Esophagus muscularis mucosa (tissue), 4 donors: ENCODE data around the gene CALML5. TPM values are rescaled to one million over a fixed set of nuclear protein-coding genes. Genes with fewer than 3 reads are reported as not detected.

Experiments
- DNase-seq: peaks from one replicate; pipeline ENCODE4 v3.0.0-alpha.2; 2017; ENCODE audit errors: extremely low spot score
- H3K27ac ChIP-seq, 4 donors: fragments of 200-600 bp; sonication (generic); replicated peaks in 1 of 4; 1 replicate in 3 of 4; 2 replicates in 1 of 4; pipeline ENCODE4 v1.5.1; 2016 to 2019; ENCODE audit warnings: mild to moderate bottlenecking in 1 of 4
- H3K27me3 ChIP-seq, 4 donors: fragments of 200-600 bp; sonication (generic); one replicate each; pipeline versions ENCODE4 v1.5.1 to v1.6.0; 2016 to 2019
- H3K36me3 ChIP-seq, 4 donors: fragments of 200-600 bp; sonication (generic); one replicate each; pipeline ENCODE4 v1.5.1; 2016 to 2019
- H3K4me1 ChIP-seq, 4 donors: fragments of 200-600 bp; sonication (generic); one replicate each; pipeline ENCODE4 v1.5.1; 2016 to 2019
- H3K4me3 ChIP-seq, 4 donors: fragments of 200-600 bp; sonication (generic); 1 replicate in 2 of 4; 2 replicates in 2 of 4; pipeline ENCODE4 v1.5.1; 2016 to 2019; ENCODE audit warnings: mild to moderate bottlenecking in 4 of 4, moderate library complexity in 1 of 4
- H3K9me3 ChIP-seq, 4 donors: fragments of 200-600 bp; sonication (generic); 1 replicate in 3 of 4; 2 replicates in 1 of 4; pipeline ENCODE4 v1.5.1; 2016 to 2019
- EP300 ChIP-seq: sonication (generic); formaldehyde crosslinking; IDR thresholded peaks from one replicate; pipeline ENCODE4 v1.6.1; 2017; ENCODE audit warnings: antibody characterized with exemption
- POLR2A ChIP-seq: fragments of 450-650 bp; IDR thresholded peaks from one replicate; pipeline ENCODE4 v1.6.1; 2017; ENCODE audit warnings: antibody characterized with exemption, moderate library complexity, mild to moderate bottlenecking, low read depth
- POLR2AphosphoS5 ChIP-seq, 2 donors: sonication (generic); formaldehyde crosslinking; IDR thresholded peaks; one replicate each; pipeline ENCODE4 v1.6.1; 2017; ENCODE audit warnings: antibody characterized with exemption in 2 of 2
- WGBS: methylation state at CpG from one replicate; pipeline ENCODE4 v1.1.5; 2018; 5-methylcytosine and 5-hydroxymethylcytosine counted together
- intact Hi-C: fragments of 100-400 bp; cut with DNase I; formaldehyde crosslinking; loops from one replicate; pipeline ENCODE4 v1.15.1; 2023
- total RNA-seq, 4 donors: library from RNA; depleted of rRNA; stranded (reverse); fragments of >200 nt; gene quantifications; one replicate each; pipeline versions ENCODE4 v1.1.0 to v1.2.1, GENCODE V29; 2016
- TF ChIP-seq, protein P1 (sequence below), 3 experiments: fragments of 200-600 bp in 2 of 3; fragments of 450-650 bp in 1 of 3; sonication (generic) in 2 of 3; IDR thresholded peaks; one replicate each; pipeline ENCODE4 v1.5.1; 2017 to 2019; ENCODE audit warnings: antibody characterized with exemption in 3 of 3, mild to moderate bottlenecking in 2 of 3, moderate library complexity in 1 of 3

CALML5 gene
- total RNA-seq, 4 donors from 2014 or later = not detected

DNA sequence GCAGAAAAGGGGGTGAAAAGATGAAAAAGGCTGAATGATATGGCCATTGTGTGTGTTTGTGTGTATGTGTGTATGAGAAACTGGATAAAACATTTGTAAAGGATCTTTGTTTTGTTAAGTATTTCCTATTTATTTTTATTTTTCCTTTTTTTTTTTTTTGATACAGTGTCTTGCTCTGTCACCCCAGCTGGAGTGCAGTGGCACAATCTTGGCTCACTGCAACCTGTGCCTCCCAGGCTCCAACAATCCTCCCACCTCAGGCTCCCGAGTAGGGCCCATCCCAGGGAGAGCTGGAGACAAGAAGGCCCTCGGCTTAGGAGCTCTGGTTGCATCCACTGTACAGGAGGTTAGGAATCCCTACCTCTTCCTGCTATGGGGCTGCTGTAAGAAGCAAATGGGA is 6.9 kb upstream of the CALML5 start:
- 65% methylated on average over 2 of the region's 2 CpGs for WGBS
- H3K9me3 ChIP-seq = no peaks in the 10 kb centered on the region
- H3K27me3 ChIP-seq = no peaks in the 10 kb centered on the region
- no peak overlapping the region for H3K4me3 ChIP-seq
- H3K4me1 ChIP-seq = peaks cover 0 to 33% (median 32%) of the 10 kb centered on the region in 4 donors
- no peaks in the 10 kb centered on the region for H3K36me3 ChIP-seq
- TF ChIP-seq POLR2AphosphoS5 (IDR thresholded peaks at IDR 0.05) = no peak
- no peak for TF ChIP-seq EP300
- TF ChIP-seq, protein P1, sequence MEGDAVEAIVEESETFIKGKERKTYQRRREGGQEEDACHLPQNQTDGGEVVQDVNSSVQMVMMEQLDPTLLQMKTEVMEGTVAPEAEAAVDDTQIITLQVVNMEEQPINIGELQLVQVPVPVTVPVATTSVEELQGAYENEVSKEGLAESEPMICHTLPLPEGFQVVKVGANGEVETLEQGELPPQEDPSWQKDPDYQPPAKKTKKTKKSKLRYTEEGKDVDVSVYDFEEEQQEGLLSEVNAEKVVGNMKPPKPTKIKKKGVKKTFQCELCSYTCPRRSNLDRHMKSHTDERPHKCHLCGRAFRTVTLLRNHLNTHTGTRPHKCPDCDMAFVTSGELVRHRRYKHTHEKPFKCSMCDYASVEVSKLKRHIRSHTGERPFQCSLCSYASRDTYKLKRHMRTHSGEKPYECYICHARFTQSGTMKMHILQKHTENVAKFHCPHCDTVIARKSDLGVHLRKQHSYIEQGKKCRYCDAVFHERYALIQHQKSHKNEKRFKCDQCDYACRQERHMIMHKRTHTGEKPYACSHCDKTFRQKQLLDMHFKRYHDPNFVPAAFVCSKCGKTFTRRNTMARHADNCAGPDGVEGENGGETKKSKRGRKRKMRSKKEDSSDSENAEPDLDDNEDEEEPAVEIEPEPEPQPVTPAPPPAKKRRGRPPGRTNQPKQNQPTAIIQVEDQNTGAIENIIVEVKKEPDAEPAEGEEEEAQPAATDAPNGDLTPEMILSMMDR (IDR thresholded peaks at IDR 0.05) = no peak
- no peak for TF ChIP-seq POLR2A
- intact Hi-C loops = no loop called here
- H3K27ac ChIP-seq = peak overlapping the region in 3 of 4 donors; percentile 41 to 70 (median 60)
- no peak for DNase-seq

DNA sequence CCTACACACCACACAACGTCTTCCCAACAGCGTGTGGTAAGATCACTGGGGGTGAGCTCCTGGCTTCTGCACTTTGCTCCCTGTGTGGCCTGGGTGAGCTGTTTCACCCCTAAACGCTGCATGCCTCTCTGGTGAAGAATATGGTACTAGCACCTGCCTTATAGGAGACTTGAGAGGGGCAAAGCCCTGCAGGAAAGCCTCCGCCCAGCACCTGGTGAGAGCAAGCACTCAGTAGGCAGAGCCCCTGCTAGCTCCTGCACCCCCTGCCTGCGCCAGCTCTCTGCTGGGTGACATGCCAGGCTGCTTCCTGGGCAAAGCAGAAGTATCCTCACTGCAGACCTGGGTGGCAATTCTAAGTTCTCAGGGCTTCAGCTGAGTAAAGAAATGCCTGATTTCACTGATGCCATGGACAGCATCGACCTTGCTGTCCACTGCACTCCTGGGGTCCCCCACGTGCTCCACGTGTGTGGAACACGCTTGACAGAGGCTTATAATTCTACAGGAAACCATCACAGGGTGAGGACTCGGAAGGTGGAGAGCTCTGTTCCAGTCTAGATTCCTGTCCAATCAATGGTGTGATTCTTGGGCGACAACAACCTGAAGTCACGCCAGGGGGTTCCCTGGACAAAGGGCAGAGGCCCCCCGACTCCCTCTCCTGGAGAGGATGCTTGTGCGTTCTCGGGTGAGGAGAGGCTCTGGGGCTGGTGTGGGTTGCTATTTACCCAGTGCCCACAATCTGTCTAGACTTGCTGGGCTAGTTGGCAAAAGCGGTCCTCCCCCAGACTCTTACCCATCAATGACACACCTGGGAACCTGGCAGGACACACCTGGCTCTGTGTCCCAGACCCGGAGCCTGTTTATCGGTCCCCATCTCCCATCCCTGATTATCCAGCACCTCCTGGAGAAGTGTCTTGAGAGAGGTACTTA is 5.0 kb upstream of the CALML5 start:
- TF ChIP-seq, protein P1 (IDR thresholded peaks at IDR 0.05) = no peak
- no peak for TF ChIP-seq POLR2AphosphoS5 (IDR thresholded peaks at IDR 0.05)
- no peak for TF ChIP-seq EP300
- TF ChIP-seq POLR2A = no peak
- H3K9me3 ChIP-seq = no peaks in the 10 kb centered on the region
- intact Hi-C loops = no loop called here
- 92% methylated on average over 14 of the region's 18 CpGs for WGBS
- no peak overlapping the region for H3K4me3 ChIP-seq
- H3K27me3 ChIP-seq = no peaks in the 10 kb centered on the region
- H3K36me3 ChIP-seq = no peaks in the 10 kb centered on the region
- no peak for DNase-seq
- H3K4me1 ChIP-seq = peaks cover 0 to 33% (median 32%) of the 10 kb centered on the region in 4 donors
- H3K27ac ChIP-seq = no peak overlapping the region

DNA sequence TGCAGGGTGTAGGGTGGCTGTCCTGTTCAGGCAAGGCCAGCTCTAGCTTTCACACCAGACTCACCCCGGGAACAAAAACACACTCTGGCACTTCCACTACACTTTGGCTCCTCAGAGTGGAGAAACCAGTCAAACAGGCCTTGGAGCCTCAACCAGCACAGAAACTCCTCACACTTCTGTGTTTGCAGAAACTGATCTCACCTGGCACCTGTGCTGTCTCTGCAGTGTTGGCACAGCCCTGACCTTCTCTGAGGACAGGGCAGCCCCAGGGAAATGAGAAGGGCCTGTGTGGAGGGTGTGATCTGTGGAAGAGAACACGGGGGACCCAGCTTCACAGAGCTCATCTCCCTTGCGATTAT is 4.1 kb upstream of the CALML5 start:
- 81% methylated on average over 3 of the region's 3 CpGs for WGBS
- no peak overlapping the region for H3K27ac ChIP-seq
- intact Hi-C loops = no loop called here
- no peaks in the 10 kb centered on the region for H3K36me3 ChIP-seq
- no peaks in the 10 kb centered on the region for H3K9me3 ChIP-seq
- no peak for TF ChIP-seq POLR2AphosphoS5 (IDR thresholded peaks at IDR 0.05)
- TF ChIP-seq EP300 = no peak
- TF ChIP-seq, protein P1 (IDR thresholded peaks at IDR 0.05) = no peak
- TF ChIP-seq POLR2A = no peak
- H3K27me3 ChIP-seq = no peaks in the 10 kb centered on the region
- peaks cover 0 to 33% (median 30%) of the 10 kb centered on the region in 4 donors for H3K4me1 ChIP-seq
- H3K4me3 ChIP-seq = no peak overlapping the region
- DNase-seq = no peak

DNA sequence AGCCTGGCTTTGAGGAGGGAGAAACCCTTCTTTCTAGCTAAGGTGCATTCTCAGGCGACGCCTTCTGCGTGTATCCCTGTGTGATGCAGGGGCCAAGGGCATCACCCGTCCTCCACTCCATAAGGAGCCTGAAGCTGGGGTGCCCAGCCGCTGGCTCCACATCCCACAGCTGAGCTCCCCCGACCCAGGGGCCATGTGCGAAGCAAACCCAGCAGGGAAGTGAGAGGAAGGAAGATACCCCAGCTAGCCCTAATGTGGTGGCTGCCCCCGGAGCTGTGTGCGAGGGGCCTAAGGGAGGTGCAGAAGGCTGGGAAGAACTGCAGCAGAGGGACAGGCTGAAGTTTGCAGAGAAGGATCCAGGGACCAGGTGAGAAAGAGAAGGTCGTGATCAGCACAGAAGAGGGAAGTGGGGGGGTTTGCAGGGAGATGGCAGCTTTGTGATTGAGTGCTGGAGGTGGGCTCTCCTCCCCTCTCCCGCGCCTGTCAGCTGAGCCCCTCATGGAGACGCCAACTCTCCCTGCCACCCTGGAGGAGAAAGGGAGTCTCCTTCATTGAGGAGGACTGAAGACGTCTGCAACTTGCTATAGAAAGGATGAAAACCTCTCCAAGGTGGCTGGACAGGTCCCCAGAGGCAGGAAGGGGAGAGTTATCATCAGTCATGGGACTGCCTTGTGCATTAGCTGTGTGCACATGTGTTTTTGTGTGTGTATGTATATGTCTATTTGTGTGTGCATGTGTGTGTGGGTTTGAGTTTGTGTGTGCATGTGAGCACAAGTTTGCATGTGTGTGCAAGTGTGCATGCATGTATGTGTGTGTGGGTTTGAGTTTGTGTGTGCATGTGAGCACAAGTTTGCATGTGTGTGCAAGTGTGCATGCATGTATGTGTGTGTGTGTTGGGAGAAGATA is 3.5 kb upstream of the CALML5 start:
- Histone ChIP-seq H3K36me3 (no peaks in the 10 kb centered on the region), H3K4me1 (peaks cover 0 to 27% (median 24%) of the 10 kb centered on the region in 4 donors), H3K27me3 (no peaks in the 10 kb centered on the region), H3K4me3 (no peak overlapping the region), H3K27ac (no peak overlapping the region), H3K9me3 (no peaks in the 10 kb centered on the region)
- TF ChIP-seq POLR2AphosphoS5 (IDR thresholded peaks at IDR 0.05) (no peak), EP300 (no peak), POLR2A (no peak)
- TF ChIP-seq, protein P1 (IDR thresholded peaks at IDR 0.05) = no peak
- DNase-seq = no peak
- 88% methylated on average over 14 of the region's 14 CpGs for WGBS
- intact Hi-C loops = no loop called here
